Measurements from ENCODE around the gene LRG1.

- TF ChIP-seq NFYB (CRISPR knock-in tag; conservative IDR thresholded peaks at IDR 0.05; ENCODE audit: low read depth) (no peak), ZNF138 (CRISPR knock-in tag; conservative IDR thresholded peaks at IDR 0.05) (no peak), CREM (CRISPR knock-in tag; IDR thresholded peaks at IDR 0.05) (no peak), GRHL2 (CRISPR knock-in tag; IDR thresholded peaks at IDR 0.05; ENCODE audit: insufficient replicate concordance, severe bottlenecking) (no peak)
Measured at GRCh38 chr19:4539693-4540581, at the start of gene LRG1.

Measured in WTC11 (cell line).